Suprapubic skin (tissue), 4 donors: ENCODE data around the gene CHRM1. TPM values are rescaled to one million over a fixed set of nuclear protein-coding genes. Genes with fewer than 3 reads are reported as not detected.

ENCODE experiments used
- DNase-seq, 2 donors: peaks; one replicate each; pipeline ENCODE4 v3.0.0-alpha.2; 2019; ENCODE audit warnings: low spot score in 2 of 2
- H3K27ac ChIP-seq: fragments of 200-600 bp; sonication (generic); one replicate; pipeline ENCODE4 v1.5.1; 2019
- H3K27me3 ChIP-seq: fragments of 200-600 bp; sonication (generic); one replicate; pipeline ENCODE4 v1.5.1; 2019
- H3K36me3 ChIP-seq: fragments of 200-600 bp; sonication (generic); one replicate; pipeline ENCODE4 v1.5.1; 2019
- H3K4me1 ChIP-seq: fragments of 200-600 bp; sonication (generic); one replicate; pipeline ENCODE4 v1.5.1; 2019
- H3K4me3 ChIP-seq: fragments of 200-600 bp; sonication (generic); one replicate; pipeline ENCODE4 v1.5.1; 2019; ENCODE audit warnings: mild to moderate bottlenecking
- H3K9me3 ChIP-seq: fragments of 200-600 bp; sonication (generic); one replicate; pipeline ENCODE4 v1.5.1; 2019
- EP300 ChIP-seq: sonication (generic); formaldehyde crosslinking; IDR thresholded peaks from one replicate; pipeline ENCODE4 v1.6.1; 2017; ENCODE audit warnings: antibody characterized with exemption
- POLR2A ChIP-seq, 2 donors: fragments of 450-650 bp; IDR thresholded peaks; one replicate each; pipeline ENCODE4 v1.6.1; 2017; ENCODE audit warnings: antibody characterized with exemption in 2 of 2, mild to moderate bottlenecking in 2 of 2, moderate library complexity in 2 of 2
- POLR2AphosphoS5 ChIP-seq, 3 donors: sonication (generic); formaldehyde crosslinking; IDR thresholded peaks; one replicate each; pipeline ENCODE4 v1.6.1; 2017; ENCODE audit warnings: antibody characterized with exemption in 3 of 3
- WGBS: methylation state at CpG from one replicate; pipeline ENCODE4 v1.1.5; 2018; 5-methylcytosine and 5-hydroxymethylcytosine counted together
- total RNA-seq, 4 donors: library from RNA; depleted of rRNA; stranded (reverse); fragments of >200 nt; gene quantifications; one replicate each; pipeline ENCODE4 v1.1.0, GENCODE V29; 2016
- TF ChIP-seq, protein P1 (sequence below), 2 donors: fragments of 200-600 bp in 1 of 2; fragments of 450-650 bp in 1 of 2; sonication (generic) in 1 of 2; IDR thresholded peaks; one replicate each; pipeline ENCODE4 v1.5.1; 2016 to 2019; ENCODE audit warnings: antibody characterized with exemption in 2 of 2, mild to moderate bottlenecking in 1 of 2, moderate library complexity in 1 of 2

Gene CHRM1
- total RNA-seq, 4 donors from 2014 or later, result 2.5 to 5.4 (median 4.5) TPM

DNA sequence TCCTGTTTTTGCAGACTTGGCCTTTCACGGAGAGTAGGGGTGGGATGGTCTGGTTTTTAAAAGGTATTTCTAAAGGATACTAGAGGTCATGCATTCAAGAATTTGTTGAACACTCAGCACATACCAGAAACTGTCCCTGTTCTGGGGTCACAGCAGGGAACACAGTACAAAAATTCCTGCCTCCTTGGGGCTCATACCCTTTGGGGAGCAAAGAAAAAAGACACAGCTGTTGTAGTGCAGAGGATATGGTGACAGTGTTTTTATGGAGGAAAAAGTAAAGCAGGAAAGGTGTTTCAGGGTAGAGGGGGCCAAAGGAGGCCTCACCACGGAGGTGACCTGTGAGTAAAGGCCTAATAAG is 32.1 kb downstream of the CHRM1 start:
- no peak for DNase-seq
- no peak overlapping the region for H3K27ac ChIP-seq
- peaks cover 57% of the 10 kb centered on the region for H3K36me3 ChIP-seq
- TF ChIP-seq EP300 (no peak), POLR2AphosphoS5 (IDR thresholded peaks at IDR 0.05) (no peak), POLR2A (IDR thresholded peaks at IDR 0.05) (no peak)
- TF ChIP-seq, protein P1, sequence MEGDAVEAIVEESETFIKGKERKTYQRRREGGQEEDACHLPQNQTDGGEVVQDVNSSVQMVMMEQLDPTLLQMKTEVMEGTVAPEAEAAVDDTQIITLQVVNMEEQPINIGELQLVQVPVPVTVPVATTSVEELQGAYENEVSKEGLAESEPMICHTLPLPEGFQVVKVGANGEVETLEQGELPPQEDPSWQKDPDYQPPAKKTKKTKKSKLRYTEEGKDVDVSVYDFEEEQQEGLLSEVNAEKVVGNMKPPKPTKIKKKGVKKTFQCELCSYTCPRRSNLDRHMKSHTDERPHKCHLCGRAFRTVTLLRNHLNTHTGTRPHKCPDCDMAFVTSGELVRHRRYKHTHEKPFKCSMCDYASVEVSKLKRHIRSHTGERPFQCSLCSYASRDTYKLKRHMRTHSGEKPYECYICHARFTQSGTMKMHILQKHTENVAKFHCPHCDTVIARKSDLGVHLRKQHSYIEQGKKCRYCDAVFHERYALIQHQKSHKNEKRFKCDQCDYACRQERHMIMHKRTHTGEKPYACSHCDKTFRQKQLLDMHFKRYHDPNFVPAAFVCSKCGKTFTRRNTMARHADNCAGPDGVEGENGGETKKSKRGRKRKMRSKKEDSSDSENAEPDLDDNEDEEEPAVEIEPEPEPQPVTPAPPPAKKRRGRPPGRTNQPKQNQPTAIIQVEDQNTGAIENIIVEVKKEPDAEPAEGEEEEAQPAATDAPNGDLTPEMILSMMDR (IDR thresholded peaks at IDR 0.05), result no peak
- H3K27me3 ChIP-seq, result no peaks in the 10 kb centered on the region
- no peak overlapping the region for H3K4me3 ChIP-seq
- WGBS, result 63% methylated on average over 2 of the region's 2 CpGs
- H3K4me1 ChIP-seq, result peaks cover 42% of the 10 kb centered on the region
- no peaks in the 10 kb centered on the region for H3K9me3 ChIP-seq

DNA sequence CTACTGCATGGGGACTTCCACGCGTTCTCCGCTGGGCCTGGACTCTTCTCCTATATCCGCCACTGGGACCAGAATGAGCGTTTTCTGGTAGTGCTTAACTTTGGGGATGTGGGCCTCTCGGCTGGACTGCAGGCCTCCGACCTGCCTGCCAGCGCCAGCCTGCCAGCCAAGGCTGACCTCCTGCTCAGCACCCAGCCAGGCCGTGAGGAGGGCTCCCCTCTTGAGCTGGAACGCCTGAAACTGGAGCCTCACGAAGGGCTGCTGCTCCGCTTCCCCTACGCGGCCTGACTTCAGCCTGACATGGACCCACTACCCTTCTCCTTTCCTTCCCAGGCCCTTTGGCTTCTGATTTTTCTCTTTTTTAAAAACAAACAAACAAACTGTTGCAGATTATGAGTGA is 32.8 kb downstream of the CHRM1 start:
- Histone ChIP-seq H3K36me3 (peaks cover 64% of the 10 kb centered on the region), H3K4me3 (no peak overlapping the region), H3K27ac (no peak overlapping the region), H3K27me3 (no peaks in the 10 kb centered on the region), H3K9me3 (no peaks in the 10 kb centered on the region), H3K4me1 (peaks cover 49% of the 10 kb centered on the region)
- WGBS, result 89% methylated on average over 12 of the region's 14 CpGs
- DNase-seq, result no peak
- TF ChIP-seq, protein P1 (IDR thresholded peaks at IDR 0.05), result no peak
- TF ChIP-seq EP300 (no peak), POLR2A (IDR thresholded peaks at IDR 0.05) (no peak), POLR2AphosphoS5 (IDR thresholded peaks at IDR 0.05) (no peak)

DNA sequence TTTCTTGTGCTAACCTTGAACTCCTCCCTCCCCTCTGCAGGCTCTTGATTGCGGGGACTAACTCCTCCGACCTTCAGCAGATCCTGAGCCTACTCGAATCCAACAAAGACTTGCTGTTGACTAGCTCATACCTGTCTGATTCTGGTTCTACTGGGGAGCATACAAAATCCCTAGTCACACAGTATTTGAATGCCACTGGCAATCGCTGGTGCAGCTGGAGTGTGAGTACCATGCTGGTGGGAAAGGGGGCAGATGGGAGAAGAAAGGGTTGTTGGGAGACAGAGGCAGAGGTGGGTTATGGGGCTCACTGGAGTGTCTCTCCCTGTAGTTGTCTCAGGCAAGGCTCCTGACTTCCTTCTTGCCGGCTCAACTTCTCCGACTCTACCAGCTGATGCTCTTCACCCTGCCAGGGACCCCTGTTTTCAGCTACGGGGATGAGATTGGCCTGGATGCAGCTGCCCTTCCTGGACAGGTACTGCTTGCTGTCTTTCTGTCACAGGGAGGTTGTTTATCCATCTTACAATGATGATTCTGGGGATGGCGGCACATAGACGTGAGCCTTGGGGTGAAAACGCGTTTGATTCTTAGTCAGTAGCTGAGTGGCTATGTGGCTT is 35.9 kb downstream of the CHRM1 start:
- Histone ChIP-seq H3K4me1 (peaks cover 67% of the 10 kb centered on the region), H3K9me3 (no peaks in the 10 kb centered on the region), H3K4me3 (no peak overlapping the region), H3K27ac (no peak overlapping the region), H3K27me3 (no peaks in the 10 kb centered on the region), H3K36me3 (peaks cover 71% of the 10 kb centered on the region)
- DNase-seq, result no peak
- TF ChIP-seq EP300, result no peak
- TF ChIP-seq POLR2A (IDR thresholded peaks at IDR 0.05), result no peak
- 89% methylated on average over 11 of the region's 11 CpGs for WGBS

DNA sequence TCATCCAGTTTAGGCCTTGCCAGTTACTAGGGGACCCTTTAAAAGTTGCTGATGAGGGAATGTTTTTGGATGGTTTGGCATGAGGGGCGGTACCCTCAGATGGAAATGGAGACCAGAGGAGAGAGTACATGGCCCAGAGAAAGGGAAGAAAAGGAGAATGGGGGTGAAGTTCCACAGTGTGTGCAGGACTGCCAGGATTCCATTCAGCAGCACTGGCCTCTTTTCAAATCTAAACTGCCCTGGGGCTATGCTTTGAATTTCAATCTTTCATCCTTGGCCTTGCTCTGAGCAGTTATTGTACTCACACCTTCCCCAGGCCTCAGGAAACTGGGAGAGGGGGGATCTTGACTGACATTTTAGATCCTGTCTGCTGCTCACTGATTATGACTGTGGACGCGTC is 37.5 kb downstream of the CHRM1 start:
- WGBS, result 44% methylated on average over 3 of the region's 3 CpGs
- Histone ChIP-seq H3K27ac (no peak overlapping the region), H3K9me3 (no peaks in the 10 kb centered on the region), H3K4me1 (peaks cover 80% of the 10 kb centered on the region), H3K27me3 (no peaks in the 10 kb centered on the region), H3K36me3 (peaks cover 60% of the 10 kb centered on the region), H3K4me3 (peak overlapping the region; percentile 92)
- TF ChIP-seq, protein P1 (IDR thresholded peaks at IDR 0.05), result no peak
- TF ChIP-seq POLR2AphosphoS5 (IDR thresholded peaks at IDR 0.05), result no peak
- no peak for TF ChIP-seq EP300
- TF ChIP-seq POLR2A (IDR thresholded peaks at IDR 0.05), result no peak
- DNase-seq, result no peak

DNA sequence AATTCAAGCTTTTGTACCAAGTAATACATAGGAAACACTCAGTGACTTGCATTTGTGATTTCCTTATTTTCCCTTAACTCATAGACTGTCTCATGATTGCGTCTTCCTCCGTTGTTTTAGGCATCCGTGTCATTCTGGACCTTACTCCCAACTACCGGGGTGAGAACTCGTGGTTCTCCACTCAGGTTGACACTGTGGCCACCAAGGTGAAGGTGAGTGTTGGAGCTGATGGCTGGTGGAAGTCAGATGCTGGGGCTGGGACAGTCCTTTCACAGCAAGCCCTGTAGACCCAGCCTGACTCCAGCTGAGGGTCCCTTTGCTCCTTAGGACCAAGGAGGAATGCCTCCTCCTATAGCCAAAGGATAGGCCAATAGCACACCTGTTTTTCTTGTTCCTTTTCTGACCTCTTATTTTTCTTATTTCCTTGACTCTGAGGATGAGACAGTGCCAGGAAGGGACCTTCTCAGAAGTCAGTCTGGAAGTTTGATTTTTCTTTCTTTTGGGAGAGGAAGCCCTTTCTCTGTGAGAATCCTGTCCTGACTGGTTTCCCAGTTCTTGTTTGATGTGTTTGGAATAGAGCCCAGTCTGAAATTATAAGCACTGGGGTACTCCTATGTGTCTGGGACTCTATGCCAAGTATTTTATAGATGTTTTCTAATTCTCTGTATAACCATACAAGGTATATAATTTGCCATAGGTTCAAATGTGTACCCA is 38.2 kb downstream of the CHRM1 start:
- Histone ChIP-seq H3K4me3 (peak overlapping the region; percentile 92), H3K9me3 (no peaks in the 10 kb centered on the region), H3K36me3 (peaks cover 53% of the 10 kb centered on the region), H3K4me1 (peaks cover 75% of the 10 kb centered on the region), H3K27me3 (no peaks in the 10 kb centered on the region), H3K27ac (peak overlapping the region; percentile 100)
- DNase-seq, result no peak
- TF ChIP-seq POLR2AphosphoS5 (IDR thresholded peaks at IDR 0.05), result no peak
- TF ChIP-seq, protein P1 (IDR thresholded peaks at IDR 0.05), result no peak
- no peak for TF ChIP-seq EP300
- TF ChIP-seq POLR2A (IDR thresholded peaks at IDR 0.05), result no peak
- WGBS, result 34% methylated on average over 5 of the region's 5 CpGs
